Muscle of back (tissue), 11 donors: ENCODE data around the gene FBXL16. TPM values are rescaled to one million over a fixed set of nuclear protein-coding genes. Genes with fewer than 3 reads are reported as not detected.

Source experiments
- DNase-seq, 3 donors: peaks; one replicate each; pipeline versions ENCODE4 v3.0.0 to v3.0.0-alpha.2; 2013
- polyA plus RNA-seq, 10 donors: library from polyadenylated mRNA; unstranded; fragments of 120-200 nt; gene quantifications; one replicate each; pipeline ENCODE4 v1.2.1, GENCODE V29; 2013; ENCODE audit not compliant: insufficient read length in 10 of 10

Gene FBXL16
- polyA plus RNA-seq, 10 donors: 0.22 to 1.1 (median 0.44) TPM

DNA sequence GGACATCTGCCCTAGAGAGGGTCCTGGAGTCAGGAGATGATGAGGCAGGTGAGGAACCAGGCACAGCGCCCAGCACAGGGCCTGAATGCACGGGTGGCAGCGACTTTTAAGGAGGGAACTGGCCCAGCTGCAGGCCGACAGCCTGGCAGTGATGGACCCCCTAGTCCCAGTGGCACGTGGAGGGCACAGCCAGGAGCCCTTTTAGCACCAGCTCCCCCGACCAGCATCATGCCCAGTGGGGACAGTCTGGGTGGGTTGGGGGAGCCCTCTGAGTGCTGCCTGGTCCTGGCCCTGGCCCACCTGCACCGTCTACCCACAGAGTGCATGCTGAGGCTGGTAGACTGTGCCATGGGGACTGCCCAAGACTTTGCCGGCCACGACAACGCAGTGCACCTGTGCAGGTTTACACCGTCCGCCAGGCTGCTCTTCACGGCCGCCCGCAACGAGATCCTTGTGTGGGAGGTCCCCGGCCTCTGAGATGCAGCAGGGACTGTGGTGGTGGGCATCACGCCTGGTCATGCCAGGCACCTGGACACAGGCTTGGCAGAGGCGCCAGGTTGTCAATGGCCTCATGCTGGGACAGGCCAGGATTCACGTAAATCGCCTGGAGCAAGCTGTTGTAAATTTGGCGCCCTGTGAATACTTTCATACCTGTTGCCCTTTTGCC, 38.4 kb downstream of the FBXL16 start:
- no peak for DNase-seq

DNA sequence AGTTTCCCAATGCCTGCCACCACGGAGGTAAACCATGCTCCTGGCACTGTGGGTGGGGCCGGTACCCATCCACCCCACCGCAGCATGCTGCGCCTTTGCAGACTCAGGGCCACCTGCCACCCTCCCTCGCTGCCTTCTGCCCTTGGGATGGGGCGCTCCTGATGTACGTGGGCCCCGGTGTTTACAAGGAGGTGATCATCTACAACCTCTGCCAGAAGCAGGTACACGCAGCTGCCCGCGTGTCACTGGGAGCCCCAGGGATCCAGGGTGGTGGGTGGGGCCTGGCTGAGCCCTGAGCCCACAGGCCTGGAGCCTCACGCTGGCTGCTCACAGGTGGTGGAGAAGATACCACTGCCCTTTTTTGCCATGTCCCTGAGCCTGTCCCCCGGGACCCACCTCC, 39.0 kb downstream of the FBXL16 start:
- no peak for DNase-seq

DNA sequence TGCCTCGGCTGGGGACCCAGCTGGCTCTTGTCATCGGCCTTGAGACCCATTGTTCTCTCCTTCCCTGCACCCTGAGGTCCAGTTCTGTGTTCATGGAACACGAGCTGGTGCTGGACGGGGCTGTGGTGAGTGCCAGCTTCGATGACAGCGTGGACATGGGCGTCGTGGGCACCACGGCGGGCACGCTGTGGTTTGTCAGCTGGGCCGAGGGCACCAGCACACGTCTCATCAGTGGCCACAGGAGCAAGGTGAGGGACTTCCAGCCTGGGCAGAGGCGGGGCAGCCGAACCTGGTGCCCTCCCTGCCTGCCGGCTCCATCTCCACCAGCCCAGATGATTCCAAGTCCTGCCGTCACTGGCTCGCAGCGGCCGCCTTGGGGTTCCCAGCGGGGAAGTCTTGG, 43.0 kb downstream of the FBXL16 start:
- no peak for DNase-seq

DNA sequence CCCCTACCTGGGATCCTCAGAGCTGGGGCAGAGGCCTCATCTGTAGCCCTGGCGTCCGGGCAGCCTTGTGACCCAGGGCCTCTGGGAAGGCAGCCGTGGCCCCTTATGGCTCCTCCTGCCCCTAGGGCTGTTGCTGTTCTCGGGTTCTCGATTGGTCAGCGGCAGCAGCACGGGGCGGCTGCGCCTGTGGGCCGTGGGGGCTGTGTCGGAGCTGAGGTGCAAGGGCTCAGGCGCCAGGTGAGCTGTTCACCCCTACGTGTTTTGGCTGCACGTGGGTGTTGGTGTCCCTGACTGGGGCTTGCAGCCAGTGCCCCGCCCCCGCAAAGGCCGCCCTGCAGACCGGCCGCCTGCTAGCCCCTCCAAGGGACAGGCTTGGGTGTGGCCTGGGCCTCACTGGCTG, 43.5 kb downstream of the FBXL16 start:
- no peak for DNase-seq

DNA sequence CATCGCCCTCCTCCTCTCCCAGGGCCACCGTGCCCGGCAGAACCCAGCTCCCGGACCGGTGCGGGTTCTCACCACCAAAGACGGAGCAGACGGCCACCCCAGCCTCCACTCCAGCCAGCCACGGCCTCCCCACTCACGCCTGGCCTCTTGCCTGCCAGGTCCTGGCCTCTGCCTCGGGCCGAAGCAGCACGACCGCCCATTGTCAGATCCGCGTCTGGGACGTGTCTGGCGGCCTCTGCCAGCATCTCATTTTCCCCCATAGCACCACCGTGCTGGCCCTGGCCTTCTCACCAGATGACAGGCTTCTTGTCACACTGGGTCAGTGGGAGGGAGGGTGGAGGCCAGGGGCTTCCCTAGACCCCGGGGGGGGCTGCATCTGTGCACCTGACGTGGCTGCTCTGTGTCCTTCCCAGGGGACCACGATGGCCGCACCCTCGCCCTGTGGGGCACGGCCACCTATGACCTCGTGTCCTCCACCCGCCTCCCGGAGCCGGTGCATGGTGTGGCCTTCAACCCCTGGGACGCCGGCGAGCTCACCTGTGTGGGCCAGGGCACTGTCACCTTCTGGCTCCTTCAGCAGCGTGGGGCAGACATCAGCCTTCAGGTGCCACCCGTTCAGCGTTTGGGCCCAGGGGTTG, 44.3 kb downstream of the FBXL16 start:
- no peak for DNase-seq

DNA sequence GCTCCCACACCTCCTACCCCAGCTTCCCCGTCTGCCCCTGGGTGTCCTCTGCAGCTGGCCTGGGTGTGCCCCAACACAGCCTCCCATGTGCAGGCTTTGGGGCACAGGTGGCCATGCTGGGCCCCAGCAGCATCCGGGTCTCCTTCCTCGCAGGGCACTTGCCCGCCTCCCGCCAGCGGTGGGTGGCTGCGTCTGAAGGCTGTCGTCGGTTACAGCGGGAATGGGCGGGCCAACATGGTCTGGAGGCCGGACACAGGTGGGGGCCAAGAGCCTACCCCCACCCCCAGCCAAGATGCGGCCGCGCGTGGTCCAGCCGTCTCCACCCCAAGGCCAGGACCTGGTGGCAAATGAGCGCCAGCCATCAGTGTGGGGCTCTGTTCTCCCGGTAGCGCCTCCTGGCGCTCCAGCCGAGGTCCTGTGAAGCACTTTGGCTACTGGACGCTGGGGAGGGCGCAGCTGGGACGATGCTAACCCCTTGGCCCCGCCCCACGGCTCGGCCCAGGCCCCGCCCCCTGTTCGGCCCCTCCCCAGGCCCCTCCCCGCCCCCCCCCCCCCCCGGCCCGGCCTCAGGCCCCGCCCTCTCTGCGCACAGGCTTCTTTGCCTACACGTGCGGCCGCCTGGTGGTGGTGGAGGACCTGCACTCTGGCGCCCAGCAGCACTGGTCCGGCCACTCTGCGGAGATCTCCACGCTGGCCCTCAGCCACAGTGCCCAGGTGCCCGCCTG, 45.0 kb downstream of the FBXL16 start:
- peak; percentile 48 to 77 (median 71) for DNase-seq

DNA sequence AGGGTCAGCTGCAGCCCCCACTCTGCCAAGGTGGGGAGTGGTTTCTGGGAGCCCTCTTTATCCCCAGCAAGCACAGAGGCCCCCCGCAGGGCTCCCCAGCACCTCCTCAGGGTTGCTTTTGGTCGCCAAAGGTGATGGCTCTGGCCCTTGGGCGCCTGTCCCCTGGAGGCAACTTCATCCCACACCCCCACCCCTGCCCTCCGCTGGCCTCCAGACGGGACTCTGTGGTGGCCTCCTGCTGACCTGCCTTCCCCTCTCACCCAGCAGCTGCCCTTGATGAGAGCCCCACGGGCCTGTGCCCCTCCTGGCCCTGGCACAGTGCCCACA, 45.5 kb downstream of the FBXL16 start:
- DNase-seq: no peak

DNA sequence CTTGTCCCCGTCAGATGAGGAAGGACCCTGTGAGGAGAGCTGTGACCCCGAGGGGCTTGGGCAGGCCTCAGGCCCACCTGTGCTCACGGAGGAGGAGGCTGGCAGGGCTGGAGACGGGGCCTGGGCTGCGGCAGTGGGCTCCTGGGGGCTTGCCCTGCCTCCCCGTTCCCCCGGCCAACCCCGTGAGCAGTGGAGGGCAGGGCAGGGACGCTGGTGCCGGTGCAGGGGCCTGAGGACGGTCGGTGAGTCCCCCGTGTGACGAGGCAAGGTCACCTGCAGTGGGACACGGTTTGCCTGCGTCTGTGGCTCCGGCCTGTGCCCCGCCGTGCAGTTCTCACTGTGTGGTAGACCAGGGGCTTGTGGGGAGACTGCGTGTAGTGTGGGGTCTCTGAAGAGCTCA, 46.0 kb downstream of the FBXL16 start:
- no peak for DNase-seq

DNA sequence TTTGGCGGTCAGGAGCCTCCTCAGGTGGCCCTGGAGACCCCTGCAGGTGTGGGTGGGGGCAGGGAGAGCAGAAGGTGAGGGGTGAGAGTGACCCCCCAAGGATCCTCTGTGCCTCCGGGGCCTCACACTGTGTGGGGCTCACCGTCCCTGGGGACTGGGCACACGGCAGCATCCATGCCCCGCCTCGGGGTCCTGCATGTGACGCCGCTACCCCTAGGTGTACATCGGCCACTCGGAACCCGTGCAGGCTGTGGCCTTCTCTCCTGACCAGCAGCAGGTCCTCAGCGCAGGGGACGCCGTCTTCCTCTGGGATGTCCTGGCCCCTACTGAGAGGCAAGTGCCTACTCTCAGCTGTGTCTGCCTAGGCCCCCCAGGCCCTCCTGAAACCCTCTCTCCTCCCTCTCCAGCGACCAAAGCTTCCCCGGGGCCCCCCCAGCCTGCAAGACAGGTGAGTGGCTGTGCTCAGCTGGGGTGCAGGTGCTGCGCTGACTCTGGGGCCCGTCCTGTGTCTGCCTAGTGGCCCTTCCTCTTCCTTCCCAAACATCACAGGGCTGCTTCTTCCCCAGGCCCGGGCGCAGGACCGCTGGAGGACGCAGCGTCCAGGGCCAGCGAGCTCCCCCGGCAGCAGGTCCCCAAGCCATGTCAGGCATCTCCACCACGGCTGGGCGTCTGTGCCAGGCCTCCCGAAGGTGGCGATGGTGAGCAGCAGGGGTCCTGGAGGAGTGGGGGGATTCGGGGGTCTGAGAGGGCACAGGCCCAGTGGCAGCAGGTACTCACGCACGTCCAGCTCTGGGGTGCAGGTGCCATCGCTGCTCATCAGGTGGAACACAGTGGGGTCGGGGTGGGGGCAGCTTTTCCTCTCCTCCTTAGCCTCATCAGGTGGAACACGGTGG, 46.7 kb downstream of the FBXL16 start:
- no peak for DNase-seq

DNA sequence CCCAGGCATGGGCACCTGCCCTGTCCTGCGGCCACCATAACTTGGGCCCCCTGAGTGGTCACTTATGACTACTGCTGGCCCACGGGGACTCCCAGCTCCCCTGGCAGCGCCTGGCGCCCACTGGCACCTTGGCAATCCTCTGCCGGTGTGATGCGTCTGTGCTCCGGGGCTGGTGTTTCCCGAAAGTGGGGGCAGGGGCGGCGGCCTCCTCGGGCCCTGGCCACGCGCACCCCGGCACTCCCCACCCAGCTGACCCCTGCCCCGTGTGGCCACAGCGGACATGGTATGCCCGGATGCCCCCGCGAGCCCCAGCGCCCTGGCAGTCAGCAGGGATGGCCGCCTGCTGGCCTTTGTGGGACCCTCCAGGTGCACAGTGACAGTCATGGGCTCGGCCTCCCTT, 48.1 kb downstream of the FBXL16 start:
- no peak for DNase-seq

DNA sequence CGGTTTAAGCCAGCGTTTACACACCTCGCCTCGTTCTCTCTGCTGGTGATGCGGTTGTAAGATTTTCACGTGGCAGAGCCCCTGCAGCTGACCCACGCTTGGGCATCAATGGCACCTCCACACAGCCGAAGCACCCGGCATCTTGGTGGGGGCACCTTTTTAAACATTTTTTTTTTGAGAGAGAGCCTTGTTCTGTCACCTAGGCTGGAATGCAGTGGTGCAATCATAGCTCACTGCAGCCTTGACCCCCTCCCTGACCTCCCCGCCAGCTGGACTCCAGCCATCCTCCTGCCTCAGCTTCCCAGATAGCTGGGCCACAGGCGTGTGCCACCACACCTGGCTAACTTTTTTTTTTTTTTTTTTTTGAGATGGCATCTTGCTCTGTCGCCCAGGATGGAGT, 51.6 kb downstream of the FBXL16 start:
- DNase-seq: no peak

DNA sequence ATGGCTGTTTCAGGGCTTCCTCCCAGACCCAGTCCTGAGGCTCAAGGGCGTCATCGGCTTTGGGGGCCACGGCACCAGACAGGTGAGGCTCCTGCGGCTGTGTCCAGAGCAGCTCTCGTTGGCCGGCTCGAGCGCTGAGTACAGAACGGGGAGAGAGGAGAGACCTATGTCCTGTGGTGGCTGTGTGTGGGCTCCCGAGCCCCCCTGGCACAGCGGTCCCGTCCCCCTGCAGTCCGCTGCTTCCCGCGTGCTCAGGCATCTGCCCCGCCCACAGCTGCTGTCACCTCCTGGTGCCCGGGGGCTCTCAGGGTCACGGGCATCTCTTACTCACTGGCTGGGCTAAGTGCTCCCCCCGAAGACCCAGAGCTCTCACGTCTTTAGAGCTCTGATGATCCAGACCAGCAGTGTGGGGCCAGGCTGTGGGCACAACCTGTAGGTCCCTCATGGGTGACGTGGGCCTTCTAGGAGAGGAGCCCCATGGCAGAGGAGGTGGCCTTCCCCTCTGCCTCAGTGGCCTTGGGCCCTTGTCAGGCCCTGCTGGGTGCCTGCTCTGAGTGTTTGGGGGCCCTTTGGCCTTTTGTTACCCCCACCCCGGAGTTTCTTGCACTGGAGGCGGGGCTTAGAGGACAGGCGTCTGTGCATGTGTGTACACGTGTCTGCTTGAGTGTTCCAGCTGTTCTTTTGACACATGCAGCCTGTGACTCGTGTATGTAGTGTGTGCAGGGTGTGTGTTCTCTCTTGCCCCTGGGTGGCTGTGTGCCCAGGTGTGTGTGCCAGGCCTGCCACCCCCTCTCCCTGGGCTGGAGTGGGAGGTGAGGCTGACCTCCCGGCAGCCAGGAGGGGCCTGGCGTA, 52.9 kb downstream of the FBXL16 start:
- no peak for DNase-seq

DNA sequence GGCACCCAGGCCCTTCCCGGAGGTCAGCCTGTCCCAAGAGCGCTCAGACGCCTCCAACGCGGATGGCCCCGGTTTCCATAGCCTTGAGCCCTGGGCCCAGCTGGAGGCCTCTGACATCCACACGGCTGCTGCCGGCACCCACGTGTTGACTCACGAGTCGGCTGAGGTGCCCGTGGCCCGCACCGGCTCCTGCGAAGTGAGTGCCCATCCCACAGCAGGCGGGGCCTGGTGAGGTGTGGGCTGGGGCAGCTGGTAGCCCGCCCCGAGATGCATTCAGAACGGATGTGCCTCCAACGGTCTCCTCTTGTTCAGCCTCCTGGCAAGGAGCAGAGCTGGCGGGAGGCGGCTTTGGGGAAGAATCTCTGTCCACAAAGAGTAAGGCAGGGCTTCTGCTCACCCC, 53.8 kb downstream of the FBXL16 start:
- no peak for DNase-seq

DNA sequence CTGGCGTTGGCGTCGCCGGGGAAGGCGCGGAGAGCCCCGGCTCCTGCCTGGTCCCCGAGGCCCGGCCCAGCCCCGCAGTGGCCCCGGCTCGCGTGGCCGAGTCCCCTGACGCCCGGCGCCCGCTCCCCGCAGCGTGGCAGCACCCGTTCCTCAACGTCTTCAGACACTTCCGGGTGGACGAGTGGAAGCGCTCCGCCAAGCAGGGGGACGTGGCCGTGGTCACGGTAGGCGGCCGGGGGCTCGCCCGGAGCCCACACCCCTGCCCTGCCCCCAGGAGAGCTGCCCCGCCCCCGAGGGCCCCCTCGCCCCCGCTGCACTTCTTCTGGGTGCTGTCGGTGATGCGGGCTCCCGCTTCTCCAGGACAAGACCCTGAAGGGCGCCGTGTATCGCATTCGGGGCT, 56.0 kb downstream of the FBXL16 start:
- DNase-seq: no peak

DNA sequence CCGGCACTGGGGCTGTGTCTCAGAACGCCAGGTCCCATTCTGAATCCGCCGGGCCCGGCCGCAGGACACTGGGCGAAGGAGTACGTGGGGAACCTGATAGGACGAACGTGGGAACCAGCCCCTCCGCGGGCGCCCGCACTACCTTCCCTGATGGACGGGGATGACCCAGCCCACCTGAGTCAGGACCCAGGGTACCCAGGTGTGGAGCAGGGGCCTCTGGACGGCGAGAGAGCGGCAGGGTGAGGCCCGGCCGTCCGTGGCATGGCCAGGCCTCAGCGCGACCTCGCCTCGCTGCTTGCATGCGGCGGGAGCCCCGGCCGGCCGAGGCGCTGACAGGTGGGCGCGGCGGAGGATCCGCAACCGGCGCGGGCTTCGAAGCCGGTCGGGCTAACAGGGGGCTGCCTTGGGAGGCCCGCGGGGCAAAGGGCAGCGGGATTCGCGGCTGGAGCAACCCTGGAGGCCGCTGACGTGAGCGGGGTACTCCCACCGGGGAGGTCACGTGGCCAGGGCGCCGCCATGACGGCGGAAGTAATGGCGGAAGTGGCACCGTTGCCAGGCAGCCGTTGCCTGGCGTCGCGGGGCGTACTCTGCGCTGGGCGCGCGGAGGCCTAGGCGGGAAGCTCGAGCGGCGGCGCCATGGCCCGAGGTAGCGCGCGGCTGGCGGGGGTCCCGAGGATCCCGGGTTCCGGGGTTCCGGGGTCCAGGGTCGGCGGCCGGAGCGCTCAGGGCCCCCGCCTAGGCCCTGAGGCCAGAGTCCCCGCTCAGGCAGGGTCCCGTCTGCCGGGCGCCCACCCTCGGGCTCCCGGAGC, 56.6 kb downstream of the FBXL16 start, which contains the start of gene WDR90:
WDR90 (plus strand) TSS at position 585 of the 809 bp plus-strand sequence; CDS start at position 637, 52 bp downstream.
- peak; percentile 88 to 97 (median 93) for DNase-seq

DNA sequence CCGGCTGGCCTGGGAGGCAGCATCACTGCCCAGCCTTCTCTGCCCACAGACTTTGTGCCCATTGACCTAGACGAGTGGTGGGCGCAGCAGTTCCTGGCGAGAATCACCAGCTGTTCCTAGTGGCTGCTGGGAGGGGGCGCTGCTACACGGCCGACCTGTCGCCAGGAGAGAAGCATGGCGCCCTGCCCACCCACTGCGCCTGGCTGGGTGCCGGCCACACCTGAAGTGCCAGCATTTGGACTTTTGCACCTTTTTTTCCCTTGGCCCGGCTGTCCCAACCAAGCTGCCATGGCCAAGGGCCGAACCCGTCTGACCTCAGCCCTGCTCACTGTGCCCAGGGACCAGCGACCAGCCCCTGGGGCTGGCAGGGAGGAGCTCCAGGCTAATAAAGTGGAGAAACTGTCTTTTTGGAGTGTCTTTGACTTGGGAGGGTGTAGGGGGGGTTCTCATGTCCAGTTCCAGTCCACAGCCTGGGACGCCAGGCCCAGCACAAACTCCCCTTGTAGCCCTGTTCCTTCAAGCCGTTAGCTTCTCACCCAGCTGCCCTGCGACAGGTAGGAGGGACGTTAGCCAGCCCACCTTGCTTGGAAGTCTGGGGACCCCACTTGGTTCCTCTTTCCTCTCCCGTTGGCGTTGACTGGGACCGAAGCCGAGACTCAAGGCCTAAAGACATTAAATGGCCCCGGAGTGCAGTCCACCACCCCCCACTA, 57.4 kb downstream of the FBXL16 start:
- DNase-seq: no peak

DNA sequence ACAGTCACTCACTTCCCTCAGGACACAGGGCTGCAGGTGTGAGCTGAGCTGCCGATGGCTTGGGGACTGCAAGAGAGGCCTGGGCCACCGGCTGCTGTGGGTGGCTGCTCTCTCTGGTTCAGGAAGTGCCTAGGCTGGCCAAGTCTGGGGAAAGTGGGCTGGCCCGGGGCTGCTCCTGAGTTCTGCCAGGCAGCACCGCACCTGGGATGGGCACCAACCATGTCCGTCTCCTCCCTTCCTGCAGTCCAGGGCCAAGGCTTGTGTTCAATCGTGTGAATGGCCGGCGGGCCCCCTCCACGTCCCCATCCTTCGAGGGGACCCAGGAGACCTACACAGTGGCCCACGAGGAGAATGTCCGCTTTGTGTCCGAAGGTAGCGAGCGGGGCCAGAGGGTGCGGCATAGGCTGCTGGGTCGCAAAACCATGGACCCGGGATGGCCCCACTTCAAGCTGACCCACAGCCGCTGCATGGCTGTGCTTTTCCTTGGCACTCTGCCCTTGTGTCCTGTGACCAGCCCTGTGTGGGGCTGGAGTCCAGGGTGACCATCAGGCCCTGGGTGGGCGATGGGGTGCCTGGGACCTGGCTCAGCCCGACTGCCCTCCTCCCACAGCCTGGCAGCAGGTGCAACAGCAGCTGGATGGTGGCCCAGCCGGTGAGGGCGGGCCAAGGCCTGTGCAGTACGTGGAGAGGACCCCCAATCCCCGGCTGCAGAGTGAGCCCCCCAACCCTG, 58.3 kb downstream of the FBXL16 start:
- DNase-seq: no peak

DNA sequence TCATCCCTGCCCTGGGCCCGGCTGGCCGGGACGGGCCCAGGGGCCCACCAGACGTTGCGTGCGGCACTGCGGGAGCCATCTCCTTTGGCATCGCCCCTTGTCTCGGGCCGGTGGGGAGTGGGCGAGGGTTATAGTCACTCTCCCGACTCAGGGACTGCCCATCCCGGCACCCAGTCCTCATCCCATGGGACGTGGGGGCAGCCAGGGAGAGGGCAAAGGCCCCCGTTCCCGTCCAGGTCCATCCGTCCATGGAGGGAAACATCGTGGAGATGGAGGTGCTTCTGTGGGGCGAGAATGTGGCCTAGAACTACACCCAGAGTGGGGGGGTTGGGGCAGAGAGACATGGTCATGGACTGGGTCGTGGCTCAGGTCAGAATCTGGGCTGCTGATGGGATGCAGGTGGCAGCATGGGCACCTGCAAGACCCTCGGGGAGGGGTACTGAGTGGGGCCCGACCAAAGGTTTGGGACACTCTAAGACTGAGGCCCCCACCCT, 58.9 kb downstream of the FBXL16 start:
- DNase-seq: no peak
